MM.1S (cell line): ENCODE measurements around the gene VSIR.

Experiments
- EZH2 ChIP-seq: fragments of 300-600 bp; sonication (generic); optimal IDR thresholded peaks from 2 replicates; pipeline ENCODE3; 2017; ENCODE audit warnings: low read depth, mild to moderate bottlenecking, antibody characterized with exemption, low read length, mixed read lengths
- TF ChIP-seq, protein P1 (sequence below): fragments of 300-600 bp; sonication (generic); IDR thresholded peaks from 2 replicates; pipeline ENCODE4 v1.5.1; 2016; ENCODE audit warnings: antibody characterized with exemption, low read length, mixed read lengths

DNA sequence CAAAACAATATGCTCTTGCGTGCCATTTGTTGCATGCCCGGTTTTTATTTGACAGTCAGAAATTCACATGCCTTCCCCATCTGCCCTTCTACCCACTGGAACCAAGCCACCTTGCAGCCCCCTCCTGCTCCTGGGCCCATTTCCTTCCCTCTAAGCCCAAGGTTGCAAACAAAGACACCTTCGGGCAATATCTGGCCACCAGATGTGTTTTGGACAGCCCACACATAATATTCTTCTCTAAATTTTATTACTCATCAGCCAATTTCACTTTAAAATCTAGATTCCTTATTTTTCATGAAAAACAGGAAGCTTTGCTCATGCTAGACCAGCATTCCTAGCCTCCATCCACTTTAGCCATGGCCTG, 35.5 kb downstream of the VSIR start:
- TF ChIP-seq, protein P1, sequence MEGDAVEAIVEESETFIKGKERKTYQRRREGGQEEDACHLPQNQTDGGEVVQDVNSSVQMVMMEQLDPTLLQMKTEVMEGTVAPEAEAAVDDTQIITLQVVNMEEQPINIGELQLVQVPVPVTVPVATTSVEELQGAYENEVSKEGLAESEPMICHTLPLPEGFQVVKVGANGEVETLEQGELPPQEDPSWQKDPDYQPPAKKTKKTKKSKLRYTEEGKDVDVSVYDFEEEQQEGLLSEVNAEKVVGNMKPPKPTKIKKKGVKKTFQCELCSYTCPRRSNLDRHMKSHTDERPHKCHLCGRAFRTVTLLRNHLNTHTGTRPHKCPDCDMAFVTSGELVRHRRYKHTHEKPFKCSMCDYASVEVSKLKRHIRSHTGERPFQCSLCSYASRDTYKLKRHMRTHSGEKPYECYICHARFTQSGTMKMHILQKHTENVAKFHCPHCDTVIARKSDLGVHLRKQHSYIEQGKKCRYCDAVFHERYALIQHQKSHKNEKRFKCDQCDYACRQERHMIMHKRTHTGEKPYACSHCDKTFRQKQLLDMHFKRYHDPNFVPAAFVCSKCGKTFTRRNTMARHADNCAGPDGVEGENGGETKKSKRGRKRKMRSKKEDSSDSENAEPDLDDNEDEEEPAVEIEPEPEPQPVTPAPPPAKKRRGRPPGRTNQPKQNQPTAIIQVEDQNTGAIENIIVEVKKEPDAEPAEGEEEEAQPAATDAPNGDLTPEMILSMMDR = no peak
- TF ChIP-seq EZH2 = no peak
